Right lobe of liver (tissue), 4 donors: ENCODE data around the gene RAI1.
"Not testable (repeated sequence)": the region's sequence is repeated elsewhere in the genome, so short reads cannot be mapped to it uniquely, and the experiment has no call there.

Experiments
- CTCF ChIP-seq, 4 donors: fragments of 200-600 bp in 3 of 4; fragments of 450-650 bp in 1 of 4; IDR thresholded peaks; one replicate each; pipeline versions ENCODE4 v1.5.1 to v1.8.0; 2016 to 2022; ENCODE audit warnings: antibody characterized with exemption in 4 of 4, mild to moderate bottlenecking in 2 of 4
- POLR2A ChIP-seq: fragments of 450-650 bp; IDR thresholded peaks from one replicate; pipeline ENCODE4 v1.6.1; 2017; ENCODE audit warnings: antibody characterized with exemption, mild to moderate bottlenecking
- donor health status: DM: no; HTN: no; CAD: no.
- donor health status: DM: no; HTN: no; CAD: no.
- donor health status: DM: no; HTN: yes; CAD: no.

- not testable (repeated sequence) for TF ChIP-seq CTCF (IDR thresholded peaks at IDR 0.05); POLR2A
Measured at GRCh38 chr17:17635537-17636271, 45.6 kb upstream of the RAI1 start.
